Inflammatory macrophage treated with lipopolysaccharide for 1 hour (primary cell): ENCODE measurements around the gene RHOBTB3.
A peak's percentile ranks its signal among the peaks of the same experiment; 100 is the strongest.

Experiments used
- DNase-seq, 2 donors: peaks; one replicate each; pipeline ENCODE4 v3.0.0-alpha.2; 2020 to 2022

Gene RHOBTB3

DNA sequence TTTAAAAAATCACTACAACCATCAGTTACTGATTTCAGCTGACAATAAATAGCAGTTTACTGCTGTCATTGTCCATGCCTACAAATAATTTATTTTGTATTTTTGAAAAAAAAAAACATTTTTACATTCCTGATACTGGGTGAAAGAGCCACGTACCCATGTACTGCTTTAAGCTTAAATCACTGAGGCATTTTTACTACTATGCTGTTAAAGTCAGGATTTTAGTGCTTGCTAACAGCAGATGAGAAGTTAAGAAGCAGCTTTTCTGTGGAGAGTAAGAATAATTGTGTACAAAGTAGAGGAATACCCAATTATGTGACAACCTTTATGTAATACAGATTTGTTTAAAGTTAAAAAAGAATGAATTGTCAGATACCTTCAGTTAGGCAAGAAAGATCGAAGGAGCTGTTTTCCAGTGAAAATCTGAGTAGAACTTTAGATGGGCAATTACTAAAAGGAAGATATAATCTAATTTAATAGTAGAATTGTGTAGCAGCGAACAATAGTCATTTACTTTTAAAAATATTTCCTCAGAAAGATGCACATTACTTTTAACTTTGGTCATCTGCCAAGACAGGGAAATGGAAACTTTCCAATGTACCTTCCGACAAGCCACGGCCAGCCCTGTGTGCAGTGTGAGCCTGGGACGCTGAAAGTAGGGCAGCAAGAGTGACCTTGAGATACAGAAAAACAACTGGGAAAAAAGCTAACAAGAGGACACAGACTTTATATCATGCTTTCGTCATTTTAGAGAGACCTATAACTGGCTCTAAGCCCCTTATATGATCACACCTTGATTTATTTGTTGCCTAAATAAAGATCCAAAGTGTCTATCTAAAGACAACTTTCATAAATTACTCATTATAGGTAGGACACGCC lies 39.9 kb downstream of the RHOBTB3 start:
- DNase-seq: no peak

DNA sequence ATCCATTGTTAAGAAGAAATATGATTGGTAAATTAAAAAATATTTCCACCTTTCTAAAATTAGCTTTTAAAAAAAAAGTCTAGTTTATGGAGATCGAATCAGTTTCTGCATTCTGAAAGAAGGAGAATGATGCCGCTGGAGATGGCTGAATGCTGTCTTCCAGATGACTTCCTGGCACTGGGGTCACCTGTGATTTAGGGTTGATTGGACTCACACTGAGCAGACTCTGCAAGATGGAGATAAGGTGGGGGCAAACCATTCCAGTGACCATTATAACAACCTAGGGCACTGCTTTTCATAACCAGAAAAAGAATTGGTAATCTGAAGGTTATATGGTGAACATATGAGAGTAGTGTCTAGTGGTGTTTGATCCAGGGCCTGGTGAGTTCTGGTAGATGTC lies 40.8 kb downstream of the RHOBTB3 start:
- DNase-seq: no peak

DNA sequence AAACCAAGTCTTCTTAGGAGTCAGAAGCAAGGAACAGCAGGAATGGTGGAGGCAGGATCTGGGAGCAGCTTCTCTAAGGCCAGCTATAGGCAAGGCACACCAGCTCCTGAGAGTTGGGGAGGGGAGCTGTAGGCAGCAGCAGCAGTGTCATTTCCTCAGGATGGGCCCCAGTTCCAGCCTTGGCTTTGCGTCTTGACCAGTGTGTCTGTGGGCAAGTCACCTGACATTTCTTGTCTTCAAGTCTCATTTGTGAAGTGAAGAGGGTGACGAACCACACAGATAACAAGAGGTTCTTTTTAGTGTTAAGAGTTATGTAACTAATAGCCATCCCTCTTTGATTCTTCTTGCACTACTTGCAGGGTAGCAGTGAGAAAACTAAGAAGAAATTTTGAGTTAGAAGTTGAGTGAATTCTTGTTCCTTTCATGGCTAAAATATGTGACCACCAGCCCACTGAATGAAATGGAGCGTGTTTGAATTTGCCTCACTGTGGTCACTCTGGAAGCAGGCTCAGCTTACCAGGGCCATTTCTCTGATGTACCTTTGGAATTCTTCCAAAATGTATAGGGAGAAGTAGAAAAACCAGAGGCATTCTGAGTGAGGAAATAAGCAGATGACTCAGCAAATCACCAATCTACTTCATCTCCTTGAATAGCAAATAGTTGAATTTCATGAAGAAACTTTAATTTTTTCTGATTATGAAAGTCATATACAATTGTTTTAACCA lies 42.4 kb downstream of the RHOBTB3 start:
- peak; percentile 37 to 41 for DNase-seq

DNA sequence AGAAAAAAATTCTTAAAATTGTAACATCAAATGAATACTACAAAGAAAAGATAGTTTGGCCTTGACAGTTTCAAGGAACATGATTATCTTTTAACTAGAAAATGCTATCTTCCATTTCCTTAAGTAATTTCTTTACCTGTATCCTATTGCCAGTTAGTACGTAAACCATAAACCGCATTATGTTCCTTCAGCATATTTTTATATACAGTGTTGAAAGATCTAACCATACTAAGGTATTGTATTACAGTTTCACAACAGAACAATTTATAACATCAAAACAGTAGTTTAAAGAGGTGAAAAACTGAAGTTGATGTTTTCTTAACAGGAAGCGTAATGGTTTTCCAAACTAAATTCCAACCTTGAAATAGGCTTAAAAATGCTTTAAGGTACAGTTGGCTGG lies 46.3 kb downstream of the RHOBTB3 start:
- DNase-seq: no peak

DNA sequence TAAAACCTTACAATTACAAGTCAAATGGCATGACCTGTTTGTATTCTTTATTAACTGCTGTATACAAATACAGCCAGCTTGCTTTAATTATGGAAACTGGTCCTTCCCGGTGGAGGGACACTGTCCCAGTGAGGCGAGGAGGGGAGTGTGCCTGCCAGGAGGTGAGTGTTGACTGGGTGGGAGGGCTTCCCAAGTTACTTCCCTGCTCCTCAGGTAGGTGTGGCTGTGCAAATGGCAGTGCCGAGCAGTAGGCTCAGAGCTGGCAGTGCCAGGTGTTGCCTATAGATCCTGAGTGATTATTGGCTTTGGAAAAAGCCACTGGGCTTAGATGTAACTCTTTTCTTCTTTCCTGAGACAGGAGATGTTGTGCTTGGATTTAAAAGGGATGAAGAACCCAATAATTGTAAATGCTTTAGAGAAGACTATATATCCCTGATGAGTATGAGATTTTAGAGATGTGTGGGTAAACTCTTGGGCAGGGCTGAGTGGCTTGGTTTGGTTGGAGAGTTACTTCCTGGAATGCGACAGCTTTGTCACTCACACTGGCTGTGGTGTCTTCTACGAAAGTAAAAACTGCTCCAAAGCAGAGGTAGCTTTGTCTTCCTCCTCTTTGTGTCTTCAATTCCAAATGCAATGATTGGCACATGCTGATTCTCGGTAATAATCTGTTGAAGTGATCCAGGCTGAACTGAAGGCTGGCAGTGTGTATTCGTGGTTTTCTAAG lies 47.7 kb downstream of the RHOBTB3 start:
- DNase-seq: peak in 1 of 2 donors; percentile 23

DNA sequence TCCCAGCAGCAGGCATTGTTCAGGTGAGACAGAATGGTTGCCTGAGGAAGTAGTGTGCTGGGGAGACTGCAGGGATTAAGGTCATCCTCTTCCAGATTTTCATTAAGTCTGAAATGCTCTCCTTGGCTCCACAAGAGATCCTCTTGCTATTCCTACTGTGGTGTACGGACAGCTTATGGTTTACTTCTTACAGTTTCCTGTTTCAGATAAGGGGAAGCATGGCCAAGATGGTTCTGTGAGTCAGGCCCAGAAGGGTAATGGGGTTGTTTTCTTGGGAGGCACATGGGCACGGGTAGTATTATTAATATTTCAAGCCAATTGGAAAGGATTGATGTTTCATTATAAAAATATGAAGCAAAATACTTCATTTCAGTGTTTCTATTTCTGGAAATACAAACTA lies 48.5 kb downstream of the RHOBTB3 start:
- DNase-seq: peak; percentile 52 to 59

DNA sequence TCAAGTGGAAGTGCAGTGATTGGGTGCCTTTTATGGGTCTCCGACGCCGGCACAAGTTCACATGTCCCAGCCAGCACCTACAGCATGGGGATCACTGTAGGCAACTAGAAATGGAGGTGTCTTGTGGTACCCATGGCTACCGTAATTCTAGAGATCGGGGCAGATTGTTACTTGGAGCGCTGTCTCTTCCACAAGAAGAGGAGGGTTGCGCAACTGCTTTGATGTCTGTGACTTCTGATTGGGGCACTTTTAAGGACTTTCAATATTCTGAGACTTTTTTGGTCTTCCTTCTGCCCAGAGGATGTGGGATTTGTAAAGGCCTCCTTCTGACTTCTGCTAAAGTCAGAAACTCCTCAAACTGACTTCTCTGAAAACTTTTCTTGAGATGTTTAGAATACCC lies 49.5 kb downstream of the RHOBTB3 start:
- DNase-seq: peak in 1 of 2 donors; percentile 35

DNA sequence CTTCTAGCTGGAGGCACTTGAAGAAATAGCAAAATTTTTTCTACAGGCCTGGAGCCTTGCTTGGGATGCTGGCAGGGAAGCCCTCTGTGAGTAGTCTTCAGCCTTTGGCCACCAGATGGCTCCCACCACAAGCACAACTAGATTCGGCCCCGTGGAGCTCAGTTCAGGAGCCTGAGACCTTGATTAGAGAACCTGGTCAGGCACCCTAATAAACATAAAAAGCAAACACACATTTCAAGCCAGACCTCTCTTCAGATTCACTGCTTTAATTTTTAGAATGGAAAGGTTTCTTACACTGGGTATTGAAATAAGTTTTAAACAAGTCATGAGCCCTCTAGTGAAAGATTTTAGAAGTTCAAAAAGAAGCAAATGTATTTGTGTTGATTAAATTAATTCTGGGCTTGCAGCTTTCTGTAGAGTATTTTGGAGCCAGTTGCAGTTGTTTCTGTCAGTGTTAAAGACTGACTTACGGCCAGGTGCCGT lies 50.0 kb downstream of the RHOBTB3 start:
- DNase-seq: peak; percentile 72 to 83

DNA sequence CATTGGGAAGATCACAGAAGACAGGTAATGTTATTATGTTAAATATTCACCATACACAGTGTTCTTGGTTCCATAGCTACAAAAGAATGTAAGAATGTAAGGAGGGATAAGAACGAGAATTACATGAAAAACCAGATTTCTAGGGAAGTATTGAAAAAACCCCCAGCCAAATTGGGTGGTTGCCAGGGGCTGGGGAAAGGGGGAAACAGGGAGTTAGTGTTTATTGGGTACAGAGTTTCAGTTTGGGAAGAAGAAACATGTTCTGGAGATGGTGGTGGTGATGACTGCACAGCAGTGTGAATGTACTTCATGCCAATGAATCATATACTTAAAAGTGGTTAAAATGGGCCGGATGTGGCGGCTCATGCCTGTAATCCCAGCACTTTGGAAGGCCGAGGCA lies 51.0 kb downstream of the RHOBTB3 start:
- DNase-seq: no peak

DNA sequence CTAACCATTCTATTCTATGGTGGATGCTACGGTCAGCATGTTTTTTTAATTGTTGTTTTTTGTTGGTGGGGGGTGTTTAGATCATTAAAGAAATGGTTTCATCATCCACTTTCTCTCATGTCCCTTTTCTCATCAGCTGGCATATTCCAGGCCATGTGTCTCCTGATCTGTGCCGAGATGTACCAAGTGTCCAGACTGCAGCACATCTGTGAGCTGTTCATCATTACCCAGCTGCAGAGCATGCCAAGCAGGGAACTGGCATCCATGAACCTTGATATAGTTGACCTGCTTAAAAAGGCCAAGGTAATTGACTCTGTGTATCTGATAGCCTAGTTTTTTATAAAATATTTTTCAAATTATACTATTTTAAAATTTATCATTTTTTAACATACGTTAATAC lies 52.5 kb downstream of the RHOBTB3 start:
- DNase-seq: no peak

DNA sequence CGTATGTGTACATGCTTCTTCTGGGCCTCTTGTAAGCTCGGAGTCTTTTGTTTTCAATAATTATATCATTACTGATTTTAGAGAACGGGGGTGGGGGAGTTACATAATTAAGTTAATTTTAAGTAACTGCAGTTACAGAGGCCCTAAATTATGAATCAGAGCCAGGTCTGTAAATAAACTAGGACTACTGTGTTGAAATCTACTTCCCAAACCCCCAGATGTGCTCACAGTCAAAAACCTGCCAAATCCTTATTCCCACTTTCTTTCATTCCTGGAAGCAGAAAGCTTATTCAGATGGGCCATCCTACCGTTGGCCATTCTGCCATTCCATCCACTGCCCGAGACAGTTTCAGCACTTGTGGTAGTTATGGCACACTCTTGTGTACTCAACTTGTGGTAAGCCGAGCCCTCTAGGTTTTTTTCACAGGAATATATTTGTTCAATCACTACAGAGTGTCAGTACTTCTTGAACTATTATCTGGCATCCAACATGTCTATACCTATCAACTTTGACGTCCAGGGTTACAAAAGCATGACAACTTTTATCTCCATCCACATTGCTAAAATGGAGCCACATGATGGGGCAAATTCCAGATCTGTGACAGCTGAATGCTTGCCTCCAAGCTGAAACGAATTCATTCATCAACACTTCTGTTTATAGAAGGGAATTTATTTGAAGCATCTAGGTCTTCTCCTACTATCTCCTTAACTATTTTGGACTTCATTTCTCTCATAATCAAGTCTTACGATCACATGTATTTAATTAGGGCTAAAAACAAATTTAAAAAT lies 53.6 kb downstream of the RHOBTB3 start:
- DNase-seq: no peak

DNA sequence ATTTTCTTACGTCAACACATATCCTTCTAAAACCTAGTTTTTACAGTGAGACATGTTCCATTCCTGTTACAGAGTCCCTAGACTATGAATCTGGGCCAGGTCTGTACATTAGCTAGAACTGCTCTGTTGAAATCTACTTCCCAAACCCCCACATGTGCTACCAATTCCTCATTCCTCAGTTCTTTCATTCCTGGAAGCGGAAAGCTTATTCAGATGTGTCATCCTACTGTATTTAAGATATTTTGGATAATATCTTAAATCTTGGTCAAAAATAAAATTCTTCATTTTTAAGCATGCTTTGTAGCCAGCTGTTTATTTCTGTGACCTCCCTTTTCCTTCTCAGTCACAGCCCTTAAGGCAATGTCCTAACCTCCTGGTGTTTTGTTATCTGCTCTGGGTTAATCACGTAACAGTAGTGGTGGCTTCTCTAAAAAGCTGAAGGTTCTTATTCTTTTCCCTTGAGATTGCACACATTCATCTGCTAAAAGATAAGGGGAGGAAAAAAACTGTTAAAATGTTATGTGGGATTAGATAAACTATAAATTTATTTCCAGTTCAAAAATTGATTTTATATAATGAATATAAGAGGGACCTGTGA lies 55.8 kb downstream of the RHOBTB3 start:
- DNase-seq: no peak

DNA sequence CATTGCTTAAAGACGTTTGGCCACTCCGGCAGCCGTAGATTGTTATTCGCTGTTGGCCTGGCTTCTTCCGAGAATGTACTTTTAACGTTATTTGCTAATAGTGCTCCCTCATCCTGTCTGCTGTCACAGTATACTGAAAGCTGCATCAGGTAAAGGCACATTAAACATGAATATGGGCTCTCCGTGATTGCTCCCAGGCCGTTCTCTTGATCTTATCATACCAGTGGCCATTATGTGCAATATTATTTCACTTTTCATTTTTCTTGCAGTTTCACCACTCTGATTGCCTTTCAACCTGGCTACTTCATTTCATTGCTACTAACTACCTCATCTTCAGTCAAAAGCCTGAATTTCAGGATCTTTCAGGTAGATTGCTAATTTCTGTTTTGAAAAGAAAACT lies 57.4 kb downstream of the RHOBTB3 start:
- DNase-seq: no peak

DNA sequence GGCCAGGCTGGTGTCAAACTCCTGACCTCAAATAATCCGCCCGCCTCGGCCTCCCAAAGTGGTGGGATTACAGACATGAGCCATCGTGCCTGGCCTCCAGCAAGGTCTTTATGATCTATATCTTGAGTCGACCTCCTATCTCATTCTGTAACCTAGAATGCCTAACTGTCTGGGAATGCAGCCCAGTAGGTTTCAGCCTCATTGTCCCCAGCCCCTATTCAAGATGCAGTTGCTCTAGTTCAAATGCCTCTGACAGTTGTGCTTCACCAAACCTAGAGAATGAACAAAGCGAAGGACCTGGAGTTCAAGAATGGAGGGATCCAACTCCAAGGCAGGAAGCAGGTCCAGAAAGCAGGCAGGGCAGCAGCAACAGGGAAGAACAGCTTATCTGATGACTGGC lies 60.6 kb downstream of the RHOBTB3 start:
- DNase-seq: no peak

DNA sequence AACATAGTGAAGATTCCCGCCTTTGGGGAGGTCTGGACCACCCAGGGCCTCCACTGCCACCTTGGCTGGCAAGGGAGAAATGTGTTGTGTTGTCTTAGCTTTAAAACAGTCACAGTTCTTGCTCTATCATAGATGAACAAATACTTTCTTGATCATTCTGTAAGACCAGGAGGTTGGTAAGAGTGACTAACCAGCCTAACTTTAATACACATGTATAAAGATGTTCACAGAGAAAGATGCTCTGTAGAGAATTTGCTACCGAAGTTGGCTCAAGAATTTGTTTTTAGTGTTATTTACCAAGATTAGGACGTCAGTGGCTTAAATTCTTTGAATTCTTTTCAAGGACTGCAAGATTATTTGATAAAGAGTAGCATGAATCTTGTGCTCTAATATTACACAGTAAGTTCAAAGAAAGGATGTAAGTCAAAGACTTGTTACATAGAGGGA lies 63.0 kb downstream of the RHOBTB3 start:
- DNase-seq: no peak

DNA sequence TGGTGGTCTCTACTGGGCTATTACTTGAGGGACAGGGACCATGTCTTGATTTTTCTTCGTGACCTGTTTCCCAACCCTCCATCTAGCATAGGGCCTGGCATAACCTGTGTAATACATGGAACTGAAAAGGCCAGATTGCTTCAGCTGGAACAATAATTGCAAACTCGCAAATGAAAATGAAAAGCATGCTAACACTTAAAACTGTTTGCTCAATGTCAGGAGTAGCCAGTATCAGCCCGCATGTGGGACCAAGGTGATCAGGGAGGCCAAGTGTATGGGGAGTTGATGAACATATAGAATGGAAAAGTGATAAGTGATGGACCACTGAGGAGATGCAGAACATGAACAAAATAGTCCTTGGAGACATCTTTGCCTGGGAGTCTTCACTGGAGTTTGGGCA lies 66.2 kb downstream of the RHOBTB3 start:
- no peak for DNase-seq

DNA sequence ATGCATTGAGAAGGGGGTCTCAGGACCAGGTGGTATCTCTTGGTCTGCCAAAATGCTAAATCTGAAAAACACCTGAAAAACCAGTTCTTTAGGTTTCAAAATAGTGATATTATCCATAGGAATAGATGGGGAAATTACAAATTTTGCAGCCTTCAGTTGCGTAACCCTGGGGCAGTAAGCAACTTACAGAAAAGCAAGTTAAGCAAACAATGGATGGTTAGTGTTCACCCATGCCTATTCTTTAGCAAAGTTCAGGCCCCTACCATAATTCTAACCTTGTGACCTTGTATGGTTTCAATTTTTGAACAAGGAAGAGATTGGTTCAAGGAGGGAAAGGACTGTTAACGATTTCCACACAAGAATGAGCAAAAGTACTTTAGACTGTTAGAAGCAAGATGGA lies 66.9 kb downstream of the RHOBTB3 start:
- DNase-seq: peak in 1 of 2 donors; percentile 36

DNA sequence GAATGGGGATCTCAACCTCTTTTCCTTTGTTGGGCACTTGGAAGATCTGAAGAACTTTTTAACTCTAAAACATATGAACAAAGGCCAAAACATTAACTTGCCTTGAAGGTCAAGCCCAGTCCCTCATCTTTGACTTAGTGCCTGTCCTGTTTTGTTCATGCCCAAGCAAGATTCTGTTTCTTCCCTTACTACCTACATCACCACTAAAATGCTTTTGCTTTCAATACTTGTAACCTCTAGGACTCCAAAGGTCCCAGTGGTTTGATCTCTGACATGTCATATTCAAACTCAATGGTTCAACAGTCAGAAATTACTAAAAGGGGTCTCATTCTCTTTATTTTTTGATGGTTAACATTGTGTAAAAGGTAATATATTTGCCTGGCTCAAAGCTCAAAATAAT lies 67.4 kb downstream of the RHOBTB3 start:
- DNase-seq: no peak

DNA sequence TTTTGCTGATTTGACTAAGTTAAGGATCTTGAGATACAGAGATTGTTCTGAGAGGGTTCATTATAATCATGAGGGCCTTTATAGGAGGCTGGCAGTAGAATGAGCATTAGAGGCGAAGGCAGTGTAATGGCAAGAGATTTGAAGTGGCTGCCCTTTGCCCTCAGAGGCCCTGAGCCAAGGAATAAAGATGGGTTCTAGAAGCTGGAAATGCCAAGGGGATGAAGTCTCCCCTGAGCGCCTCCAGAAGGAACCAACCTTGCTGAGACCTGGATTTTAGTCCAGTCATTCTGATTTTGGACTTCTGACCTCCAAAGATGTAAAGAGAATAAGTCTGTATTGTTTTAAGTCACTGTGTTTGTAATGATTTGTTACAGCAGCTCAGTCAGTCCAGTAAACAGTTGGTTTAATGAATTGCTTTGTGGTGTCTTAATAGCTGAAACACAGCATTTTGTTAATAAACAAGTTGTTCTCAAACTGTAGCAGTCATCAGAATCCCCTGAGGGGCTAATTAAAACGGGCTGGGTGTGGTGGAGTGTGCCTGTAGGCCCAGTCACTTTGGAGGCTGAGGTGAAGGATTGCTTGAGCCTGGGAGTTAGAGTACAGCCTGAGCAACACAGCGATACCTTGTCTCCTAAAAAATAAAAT lies 68.2 kb downstream of the RHOBTB3 start:
- no peak for DNase-seq

DNA sequence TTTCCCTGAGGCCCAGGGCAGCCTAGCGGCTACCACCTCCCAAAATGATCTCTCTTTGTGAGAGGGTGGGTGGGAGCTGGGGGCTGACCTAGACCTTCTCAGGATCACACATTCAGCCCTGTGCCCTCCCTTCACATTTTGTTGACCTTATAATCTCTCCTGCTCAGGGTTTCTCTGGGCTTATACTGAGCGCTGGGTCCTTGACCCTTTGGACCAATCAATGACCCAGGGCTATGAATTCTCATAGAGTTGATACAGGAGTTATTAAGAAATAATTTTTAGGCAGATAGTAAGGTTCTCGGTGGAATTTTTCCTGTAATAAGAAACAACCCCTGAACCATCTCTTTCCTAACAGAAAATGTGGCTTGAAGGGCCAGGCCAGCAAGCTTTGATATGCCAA lies 69.4 kb downstream of the RHOBTB3 start:
- no peak for DNase-seq

DNA sequence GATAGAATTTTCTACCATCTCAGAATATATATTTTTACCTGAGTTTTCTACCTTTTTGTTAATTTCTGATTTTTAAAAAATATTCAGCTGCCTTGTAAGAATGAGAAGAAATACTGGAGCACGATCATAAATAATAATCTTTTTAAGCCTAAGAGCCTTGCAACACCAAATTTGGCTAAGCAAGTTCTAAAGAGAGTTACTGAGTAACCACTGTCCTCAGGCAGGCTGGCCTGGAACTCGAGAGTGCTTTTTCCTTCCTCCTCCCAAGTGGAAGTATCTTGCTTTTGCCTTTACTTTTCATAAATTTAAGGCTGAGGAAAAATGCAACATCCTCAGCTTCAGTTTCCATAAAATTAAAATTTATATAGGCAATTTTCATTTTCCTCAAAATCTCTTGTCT lies 70.4 kb downstream of the RHOBTB3 start:
- no peak for DNase-seq

DNA sequence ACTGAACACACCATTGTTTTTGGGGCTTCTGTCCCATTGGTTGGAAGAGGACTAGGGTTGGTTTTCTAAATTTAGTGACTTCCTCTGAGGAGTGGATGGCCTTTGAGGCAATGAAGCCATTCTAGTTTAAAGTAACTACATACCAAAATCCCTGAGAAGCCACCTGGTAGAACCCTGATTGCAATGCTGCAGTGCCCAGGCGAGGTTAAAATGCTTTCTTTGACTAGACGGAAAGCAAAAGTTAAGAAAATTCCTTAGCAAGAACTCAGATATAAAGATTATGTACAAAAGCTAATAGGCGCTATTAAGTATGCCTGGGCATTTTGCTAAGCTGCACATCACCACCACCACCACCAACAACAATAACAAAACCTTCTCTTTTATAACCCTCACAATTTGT lies 70.8 kb downstream of the RHOBTB3 start:
- DNase-seq: no peak
